COR-L47 (cell line): ENCODE measurements around the gene PIGM.
A peak's percentile ranks its signal among the peaks of the same experiment; 100 is the strongest.
"Not testable (repeated sequence)": the region's sequence is repeated elsewhere in the genome, so short reads cannot be mapped to it uniquely, and the experiment has no call there.

ENCODE experiments used
- DNase-seq: peaks from one replicate; lab custom pipeline; 2025; lab: John Stamatoyannopoulos, UW

The PIGM gene

DNA sequence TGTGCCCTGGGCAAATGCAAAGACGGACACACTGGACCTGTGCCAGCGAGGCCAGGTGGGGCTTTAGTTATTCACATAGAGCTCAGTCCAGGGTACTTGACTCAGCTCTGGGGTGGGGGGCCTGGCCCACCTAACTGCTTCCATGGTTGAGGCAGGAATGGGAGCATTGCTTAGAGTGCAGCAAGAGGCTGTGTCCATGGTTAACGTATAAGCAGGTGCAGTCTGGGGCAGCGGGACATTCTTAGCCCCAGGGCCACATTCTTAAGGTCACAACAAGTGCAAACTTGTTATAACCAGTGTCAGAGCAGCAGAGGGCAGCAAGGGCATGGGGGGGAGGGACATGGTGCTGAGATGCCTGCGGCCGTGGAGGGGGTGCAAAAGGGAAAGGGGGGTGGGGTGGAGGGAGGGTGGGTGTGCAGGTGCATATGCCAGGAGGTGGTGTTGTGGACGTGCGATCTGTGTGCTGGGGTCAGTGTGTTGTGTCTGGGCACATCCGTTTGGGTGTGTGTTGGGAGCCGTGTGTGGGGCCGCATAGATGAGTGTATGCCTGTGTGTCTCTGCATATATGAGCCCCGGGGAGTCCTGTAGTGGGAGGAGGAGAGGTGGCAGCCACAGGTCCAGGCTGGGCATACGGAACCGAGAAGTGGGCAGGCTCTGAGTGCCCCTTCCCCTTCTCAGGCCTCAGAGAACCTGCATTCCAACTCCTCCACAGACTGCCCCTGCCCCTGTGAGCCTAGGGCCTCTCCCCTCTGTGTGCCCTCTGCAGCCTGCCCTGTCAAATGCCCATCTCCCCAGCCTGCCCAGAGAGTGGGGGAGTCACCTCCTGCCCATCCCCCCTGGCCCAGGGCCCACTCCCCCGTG lies 29.8 kb upstream of the PIGM start:
- DNase-seq = no peak

DNA sequence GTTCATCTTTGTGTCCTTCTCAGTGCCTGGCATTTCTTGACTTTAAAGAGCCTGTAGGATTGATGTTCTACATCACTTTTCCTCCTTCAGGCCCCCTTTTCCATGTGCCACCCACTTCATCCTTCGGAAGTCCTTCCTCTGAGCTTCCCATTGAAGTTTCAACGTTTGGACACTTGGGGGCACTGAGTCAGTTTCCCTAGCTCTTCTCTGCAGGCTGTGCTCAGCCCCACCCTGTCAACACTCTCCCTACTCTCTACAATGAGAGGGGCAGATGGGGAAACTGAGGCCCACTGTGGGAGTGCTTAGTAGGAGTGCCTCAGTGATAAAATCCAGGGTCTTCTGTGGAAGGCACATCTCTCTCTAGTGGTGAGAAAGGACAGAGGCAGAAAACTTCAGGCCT lies 26.3 kb upstream of the PIGM start:
- no peak for DNase-seq

DNA sequence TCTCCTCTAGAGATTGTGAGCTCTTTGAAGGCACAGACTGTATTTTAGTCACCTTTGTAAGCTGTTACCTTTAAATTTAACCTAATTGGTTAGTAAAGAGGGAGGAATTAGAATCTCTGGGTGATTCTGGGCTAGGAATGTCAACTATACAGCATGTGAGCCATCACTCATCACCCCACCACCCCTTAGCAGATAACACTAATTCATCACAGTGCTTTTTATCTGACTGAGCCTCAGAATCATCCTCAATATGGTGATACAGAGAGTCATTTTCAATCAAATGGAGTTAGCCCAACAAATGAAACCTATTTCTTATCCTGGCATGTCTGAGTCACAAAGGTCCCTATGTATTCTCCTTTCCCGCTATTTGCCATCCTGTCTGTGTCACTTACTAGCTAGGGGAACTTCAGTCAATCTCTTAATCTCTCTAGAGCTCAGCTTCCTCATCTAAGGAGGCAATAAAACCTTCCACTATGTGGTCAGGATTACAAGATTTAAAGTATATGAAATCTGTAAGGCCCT lies 24.9 kb upstream of the PIGM start:
- no peak for DNase-seq

DNA sequence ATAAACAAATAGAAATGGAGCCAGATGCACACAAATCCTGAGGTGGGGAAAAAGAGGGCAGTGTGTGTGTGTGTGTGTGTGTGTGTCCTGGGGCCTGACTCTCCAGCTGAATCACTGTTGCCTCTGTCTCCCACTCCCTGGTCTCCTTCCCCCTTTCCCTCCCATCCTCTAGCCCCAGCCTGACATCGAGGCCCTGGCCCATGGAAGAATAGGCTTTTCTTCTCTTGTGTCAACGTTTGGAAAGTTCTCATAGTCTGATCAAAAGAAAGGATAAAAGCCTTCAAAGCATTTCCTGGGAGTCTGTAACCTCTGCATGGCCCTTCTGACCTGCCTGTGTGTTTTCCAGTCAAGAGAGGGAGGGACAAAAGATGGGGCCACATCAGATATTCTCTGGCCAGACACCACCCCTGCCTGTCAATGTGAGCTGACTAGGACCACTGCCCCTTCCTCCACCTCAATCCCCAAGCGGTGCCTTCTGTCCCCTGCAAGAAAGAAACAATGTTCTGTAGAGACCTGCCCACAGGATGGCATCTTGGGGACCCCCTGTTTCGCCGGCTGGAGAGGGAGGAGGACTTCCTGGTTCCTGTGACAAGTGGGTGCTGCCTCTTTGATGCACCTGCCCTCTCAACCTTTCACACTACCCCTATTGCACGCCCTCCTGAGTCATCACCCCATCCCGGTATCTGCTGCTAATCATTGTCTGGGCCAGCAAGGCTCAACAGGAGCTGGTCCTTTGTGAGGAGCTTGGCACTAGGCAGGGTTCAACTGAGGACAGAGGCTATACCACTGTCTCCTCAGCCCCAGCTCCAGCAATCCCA lies 22.0 kb upstream of the PIGM start:
- DNase-seq = no peak

DNA sequence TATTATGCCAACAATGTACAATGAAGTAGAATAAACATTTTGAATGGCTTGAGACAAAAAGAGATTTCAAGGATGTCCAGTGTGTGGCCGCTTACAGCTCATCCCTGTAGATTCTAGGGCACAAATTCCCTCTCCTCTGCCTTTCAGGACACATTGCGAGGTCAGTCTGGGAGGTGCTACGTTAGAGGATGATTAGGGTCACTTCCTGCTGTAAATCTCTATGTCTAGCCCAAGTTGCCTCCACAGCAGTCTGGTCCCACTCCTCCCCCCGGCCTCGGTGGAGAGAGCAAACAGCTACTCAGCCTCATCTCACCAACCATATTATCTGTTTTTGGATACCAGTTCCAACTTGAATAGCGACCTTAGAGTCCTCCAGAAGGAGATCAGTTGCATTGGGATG lies 21.1 kb upstream of the PIGM start:
- DNase-seq = no peak

DNA sequence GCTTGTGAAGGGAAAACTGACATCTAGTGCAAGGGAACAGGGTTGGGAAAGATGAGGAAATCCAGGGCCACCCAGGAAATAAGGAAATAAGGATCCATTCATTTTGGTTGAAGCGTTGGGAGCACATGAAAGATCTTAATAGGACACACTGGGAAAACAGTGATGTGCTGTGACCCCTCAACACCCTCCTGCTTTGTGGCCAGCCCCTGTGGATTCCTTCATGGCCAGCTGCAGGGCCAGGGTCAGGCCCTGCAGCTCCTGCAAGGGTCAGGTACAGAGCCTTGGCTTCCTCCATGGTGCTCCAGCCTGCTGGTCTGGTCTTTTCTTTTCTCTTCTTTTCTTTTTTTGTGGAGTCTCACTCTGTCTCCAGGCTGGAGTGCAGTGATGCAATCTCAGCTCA lies 18.8 kb upstream of the PIGM start:
- DNase-seq = no peak

DNA sequence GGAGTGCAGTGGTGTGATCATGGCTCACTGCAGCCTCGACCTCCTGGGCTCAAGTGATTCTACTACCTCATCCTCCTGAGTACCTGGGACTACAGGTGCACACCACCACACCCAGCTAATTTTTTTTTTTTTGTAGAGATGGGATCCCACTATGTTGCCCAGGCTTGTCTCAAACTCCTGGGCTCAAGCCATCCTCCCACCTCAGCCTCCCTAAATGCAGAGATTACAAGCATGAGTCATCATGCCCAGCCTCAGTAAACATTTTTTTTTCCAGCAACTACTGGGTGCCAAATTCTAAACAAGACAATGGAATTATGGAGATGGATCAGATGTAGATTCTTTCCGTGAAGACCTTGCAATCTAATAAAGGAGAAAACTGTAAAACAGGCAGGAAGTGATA lies 18.4 kb upstream of the PIGM start:
- not testable (repeated sequence) for DNase-seq

DNA sequence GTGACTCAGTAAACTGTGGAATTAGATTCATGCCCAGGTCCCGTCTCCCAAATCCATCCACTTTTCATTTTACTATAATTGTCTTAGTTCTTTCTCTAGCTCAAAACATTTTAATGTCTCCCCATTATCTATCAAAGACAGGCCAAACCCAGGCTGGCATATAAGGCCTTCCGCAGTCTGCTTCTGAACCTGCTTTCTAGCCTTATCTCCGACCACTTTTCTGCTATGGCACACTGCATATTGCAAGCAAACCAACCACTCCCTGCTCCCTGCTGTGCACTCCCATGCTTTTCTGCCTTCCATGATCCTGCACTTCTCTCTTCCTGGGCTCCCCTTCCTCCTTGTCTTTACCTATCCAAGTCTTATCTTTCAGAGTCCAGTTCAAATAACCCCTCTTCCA lies 17.3 kb upstream of the PIGM start:
- DNase-seq = no peak

DNA sequence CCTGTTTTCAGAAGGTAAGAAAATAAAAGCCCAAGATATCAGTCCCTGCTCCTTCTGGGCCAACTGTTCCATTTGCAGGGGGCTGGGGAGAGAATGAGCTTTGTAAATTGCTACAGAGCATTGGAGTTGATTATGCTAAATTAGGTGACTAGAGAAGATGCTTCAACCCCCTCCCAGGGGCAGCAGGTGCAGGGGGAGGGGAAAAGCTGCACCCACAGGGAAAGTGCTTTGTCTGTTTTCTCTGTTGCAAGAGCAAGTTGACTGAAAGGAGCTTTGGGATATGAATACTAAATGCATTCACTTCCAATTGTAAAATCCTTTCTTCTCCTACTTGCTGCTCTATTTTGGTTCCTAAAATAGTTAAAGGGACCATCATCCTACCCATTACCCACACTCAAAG lies 16.5 kb upstream of the PIGM start:
- no peak for DNase-seq

DNA sequence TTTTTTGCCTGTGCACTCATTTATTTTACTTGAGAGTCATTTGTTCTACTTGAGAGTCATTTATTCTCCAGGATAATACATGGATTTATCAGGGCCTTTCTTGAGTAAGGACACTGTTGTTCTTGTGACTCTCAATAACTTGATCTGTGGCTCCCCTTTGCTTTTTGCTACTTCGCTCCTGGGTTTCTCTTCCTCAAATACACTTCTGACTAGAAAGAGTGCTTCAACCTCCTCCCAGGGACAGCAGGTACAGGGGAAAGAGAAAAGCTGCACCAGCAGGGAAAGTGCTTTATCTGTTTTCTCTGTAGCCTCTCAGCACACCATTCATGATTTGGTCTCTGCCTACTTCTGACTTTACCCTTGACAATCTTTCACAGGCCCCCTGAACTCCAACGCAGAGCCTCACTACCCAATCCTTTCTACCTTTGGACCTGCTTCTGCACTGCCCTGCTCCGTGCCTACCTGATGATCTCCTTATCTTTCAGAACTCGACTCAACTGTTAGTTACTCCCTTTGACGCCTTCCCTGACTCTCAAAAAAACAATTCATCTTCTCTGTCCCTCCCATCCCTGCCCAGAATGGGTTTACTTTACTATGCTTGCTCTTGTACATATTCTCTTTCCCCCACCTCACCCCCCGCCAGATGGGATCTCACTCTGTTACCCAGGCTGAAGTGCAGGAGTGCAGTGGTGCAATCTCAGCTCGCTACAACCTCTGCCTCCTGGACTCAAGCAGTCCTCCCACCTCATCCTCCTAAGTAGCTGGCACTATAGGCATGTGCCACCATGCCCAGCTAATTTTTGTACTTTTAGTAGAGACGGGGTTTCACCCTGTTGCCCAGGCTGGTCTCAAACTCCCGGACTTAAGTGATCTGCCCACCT lies 15.6 kb upstream of the PIGM start:
- DNase-seq = no peak

DNA sequence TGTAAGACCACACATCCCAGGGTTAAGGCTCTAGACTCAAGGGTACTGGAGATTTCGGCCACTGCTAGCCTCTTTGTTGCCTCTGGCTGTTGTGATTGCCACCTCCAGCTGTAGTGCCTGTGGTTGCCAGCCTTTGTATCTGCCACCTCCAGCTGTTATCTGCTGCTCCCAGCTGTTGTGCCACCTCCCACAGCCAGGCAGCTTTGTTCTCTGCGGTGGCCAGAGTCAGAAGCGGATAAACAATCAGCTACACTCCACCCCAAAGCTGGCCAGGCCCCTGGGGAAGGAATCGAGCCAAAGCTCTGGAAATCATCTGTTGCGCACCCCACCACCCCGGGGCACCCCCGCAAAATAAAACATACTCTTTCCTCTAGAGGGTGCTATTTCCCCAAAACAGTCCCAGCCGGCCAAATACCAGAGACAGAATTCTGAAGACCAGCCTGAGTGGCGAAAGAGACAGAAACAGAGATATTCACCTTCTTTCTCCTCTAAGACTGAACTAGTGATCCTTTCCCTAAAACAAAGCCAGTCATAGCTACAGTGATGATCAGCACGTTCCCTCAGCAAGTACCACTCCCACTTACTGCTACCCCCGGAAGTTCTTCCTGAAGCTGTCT lies 14.8 kb upstream of the PIGM start:
- peak; percentile 70 for DNase-seq

DNA sequence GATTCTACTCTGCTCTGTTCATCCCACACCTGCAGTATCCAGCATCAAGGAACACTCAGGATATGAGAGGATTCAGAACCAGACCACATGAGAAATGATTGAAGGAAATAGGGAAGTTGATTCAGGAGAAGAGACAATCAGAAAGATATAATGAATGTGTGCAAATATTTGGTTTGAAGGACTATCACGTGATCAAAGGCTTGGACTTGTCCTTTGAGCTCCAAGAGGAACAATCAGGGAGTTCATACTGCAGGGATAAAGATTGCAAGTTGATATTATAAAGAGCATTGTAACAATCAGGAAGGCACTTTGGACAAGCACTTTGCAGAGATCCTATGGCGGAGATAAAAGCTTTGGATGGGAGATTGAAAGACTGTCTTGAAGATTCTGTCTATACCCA lies 13.9 kb upstream of the PIGM start:
- DNase-seq = no peak

DNA sequence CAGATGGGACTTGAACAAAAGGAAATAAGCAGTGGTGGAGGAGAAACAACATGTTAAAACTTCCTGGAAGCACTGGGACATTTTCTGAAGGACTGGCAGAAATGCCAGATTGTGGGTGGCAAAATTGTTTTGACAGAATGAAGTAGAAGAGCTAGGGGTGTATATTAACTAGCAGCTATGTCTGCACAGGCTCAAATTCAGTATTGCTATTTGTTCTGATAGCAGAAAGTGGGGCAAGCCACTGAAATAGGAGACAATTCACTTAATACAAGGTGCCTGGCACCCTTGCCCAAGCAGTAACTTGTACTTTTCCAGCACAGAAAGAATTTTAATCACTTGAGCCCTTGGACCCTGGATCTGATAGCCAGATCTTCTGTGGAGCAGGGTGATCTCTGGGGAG lies 11.8 kb upstream of the PIGM start:
- no peak for DNase-seq

DNA sequence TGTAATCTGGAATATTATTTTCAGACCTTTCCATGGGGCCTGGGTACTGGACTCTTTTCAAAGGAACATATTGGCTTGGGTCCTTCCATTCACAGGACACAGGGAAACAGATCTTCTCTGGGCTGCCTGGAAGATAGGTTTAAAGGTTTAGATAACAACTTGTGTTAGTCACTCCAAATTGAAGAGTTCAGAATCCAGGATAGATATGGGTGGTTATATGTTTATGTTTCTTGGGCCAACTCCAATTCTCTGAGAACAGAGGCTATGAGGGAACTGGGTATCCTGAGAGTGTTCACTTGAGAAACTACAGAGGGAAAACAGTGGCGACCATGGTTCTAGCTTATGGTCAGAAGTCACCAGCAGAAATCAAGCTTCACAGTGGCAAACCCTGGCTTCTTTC lies 8.7 kb upstream of the PIGM start:
- DNase-seq = no peak

DNA sequence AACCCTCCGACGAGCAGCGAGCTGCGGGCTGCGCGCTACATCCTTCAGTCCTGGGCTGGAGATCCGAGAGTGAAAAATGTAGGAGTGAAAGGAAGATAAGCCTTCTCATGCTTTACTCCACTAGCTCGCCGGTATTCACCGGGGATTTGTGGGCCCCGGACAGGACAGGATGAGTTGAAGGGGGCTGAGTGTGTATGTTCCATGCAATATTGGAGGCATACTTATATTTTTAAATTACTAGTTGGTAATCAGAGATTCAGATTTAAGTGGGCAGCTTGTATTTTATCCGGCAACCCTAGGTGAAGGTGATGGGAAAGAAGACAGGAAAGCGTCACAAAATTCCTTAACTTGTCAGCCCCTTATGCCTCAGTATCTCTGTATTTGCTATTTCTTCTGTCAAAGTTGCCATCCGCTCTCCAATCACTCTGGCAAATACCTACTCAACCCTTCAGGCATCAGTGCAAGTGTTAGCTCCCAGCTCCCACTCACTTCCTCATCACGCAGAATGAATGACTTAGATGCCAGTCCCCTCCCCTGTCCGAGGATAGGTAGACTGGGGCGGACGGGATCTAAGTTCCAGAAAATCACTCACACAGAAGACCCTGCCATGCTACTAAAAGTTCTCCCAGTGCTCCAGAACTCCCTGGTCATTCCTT lies 503 bp upstream of the PIGM start:
- DNase-seq = no peak

DNA sequence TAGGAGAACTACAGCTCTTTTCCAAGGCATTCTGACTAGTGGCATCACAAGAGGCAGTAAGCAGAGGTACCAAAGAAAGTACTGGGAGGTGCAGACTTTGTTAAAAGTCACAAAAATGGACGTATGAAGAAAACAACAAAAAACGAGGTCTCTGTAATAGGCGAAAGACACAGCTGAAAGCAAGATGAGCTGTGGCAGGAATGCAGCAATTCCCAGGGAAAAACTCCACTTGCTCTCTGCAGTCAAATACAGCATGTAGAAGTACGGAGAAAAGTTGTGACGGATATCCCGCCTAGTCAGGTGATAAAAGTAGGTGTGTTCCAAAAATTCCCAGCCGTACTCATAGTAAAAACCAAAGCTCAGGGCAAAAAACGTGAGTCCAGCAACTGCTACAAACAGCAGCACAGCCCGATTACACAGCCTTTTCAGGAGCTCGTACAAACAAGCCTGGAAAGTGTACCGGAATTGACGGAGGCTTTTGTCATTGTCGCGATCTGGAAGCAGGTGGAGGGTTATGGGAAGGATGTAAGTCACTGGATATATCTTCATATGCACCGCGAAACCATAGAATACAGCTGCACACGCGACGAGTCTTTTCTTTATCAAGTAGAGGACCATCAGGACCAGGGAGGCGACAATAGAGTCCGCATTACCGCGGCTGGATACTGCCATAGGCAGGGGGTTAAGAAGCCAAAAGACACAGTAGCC lies 979 bp downstream of the PIGM start:
- no peak for DNase-seq

DNA sequence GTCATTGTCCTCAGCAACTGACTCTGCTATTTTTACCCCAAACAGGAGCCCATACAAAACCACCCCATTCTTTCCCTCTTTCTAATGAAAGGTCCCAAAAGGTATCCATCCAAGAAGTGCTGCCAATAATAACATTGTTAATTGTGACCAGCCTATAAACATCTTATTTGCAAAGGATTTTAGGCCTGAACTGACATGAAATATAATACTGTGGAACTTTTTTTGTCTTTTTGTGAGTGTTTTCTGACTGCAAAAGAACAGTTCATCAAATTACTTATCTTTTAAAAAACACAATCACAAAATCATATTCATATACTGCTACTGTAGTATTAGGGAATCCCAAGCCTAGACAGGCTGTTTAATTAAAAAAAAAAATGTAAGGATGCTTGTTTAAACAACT lies 3.4 kb downstream of the PIGM start:
- no peak for DNase-seq

DNA sequence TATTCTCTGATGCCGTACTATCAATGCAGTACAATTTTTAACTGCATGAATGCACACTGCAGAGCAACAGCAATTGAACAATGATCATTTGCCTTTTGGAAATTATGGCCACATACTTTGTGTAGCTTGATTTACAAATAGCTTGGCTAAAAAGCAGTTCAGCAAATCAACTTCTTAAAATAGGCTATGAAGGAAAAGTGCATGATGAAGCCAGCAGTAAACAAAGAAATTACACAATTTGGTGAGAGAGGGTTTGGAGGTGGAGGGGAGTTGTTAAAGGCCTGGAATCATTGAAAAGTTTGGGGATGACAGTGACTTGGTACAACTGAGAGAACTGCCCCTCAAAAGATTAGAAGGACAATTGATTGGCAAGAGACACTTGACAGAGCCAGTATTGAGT lies 6.5 kb downstream of the PIGM start:
- DNase-seq = no peak

DNA sequence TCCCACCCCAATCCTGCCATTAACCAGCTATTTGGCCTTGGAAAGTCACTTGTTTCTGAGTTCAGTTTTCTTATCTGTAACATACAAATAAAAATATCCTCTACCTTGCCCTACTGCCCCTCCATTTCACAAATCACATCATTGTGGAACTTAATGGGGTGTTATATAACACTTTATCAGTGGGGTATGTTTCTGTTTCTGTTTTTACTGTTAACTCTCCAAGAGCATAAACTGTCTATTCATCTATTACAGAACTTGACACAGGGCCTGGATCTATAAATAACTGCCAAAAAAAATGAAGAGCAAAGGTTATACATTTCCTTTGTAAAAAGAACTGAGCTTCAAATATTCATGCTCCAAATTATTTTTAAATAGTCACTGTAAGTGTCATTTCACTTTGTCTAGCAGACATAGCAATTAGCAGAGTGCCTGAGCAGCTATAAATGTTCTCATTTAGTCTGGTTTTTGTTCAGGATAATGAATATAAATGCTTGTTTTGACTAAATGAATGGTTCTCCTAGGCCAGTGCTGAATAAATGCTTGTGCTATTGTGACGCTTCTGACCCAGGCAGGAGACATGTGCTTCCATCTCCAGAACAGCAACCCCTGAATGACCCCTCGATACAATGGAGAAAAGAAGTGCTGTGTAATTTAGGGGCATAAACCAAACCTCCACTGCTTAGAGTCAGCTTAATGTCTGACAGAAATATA lies 7.4 kb downstream of the PIGM start:
- DNase-seq = peak; percentile 11
